Pons (tissue), 1 donor: ENCODE measurements around the gene ITIH4.

ENCODE experiments used
- DNase-seq: peaks from one replicate; pipeline ENCODE4 v3.0.0-alpha.2; 2016; ENCODE audit warnings: low spot score

Gene ITIH4

GRCh38 chr3:52831500-52832301 lies 1.2 kb upstream of the ITIH4 start:
- DNase-seq, result no peak

GRCh38 chr3:52829906-52830463 lies 487 bp downstream of the ITIH4 start:
- no peak for DNase-seq

GRCh38 chr3:52829482-52829881 lies 990 bp downstream of the ITIH4 start:
- no peak for DNase-seq

- no peak for DNase-seq
These were observed 2.6 kb downstream of the ITIH4 start for GRCh38 chr3:52827866-52828376.

- DNase-seq, result no peak
These were observed 3.0 kb downstream of the ITIH4 start for GRCh38 chr3:52827441-52827840.

- no peak for DNase-seq
These were observed 6.4 kb downstream of the ITIH4 start for GRCh38 chr3:52824037-52824436.

GRCh38 chr3:52822363-52822762 lies 8.1 kb downstream of the ITIH4 start:
- no peak for DNase-seq

GRCh38 chr3:52820736-52821135 lies 9.7 kb downstream of the ITIH4 start:
- DNase-seq, result no peak

GRCh38 chr3:52819936-52820335 lies 10.5 kb downstream of the ITIH4 start:
- DNase-seq, result no peak

- no peak for DNase-seq
These were observed 12.6 kb downstream of the ITIH4 start for GRCh38 chr3:52817860-52818259.

GRCh38 chr3:52817221-52817620 lies 13.3 kb downstream of the ITIH4 start:
- DNase-seq, result no peak

- no peak for DNase-seq
These were observed 13.8 kb downstream of the ITIH4 start for GRCh38 chr3:52816654-52817053.

- no peak for DNase-seq
These were observed 14.3 kb downstream of the ITIH4 start for GRCh38 chr3:52816199-52816598.

- DNase-seq, result no peak
These were observed 16.7 kb downstream of the ITIH4 start for GRCh38 chr3:52813810-52814209.

- no peak for DNase-seq
These were observed 18.9 kb downstream of the ITIH4 start for GRCh38 chr3:52811452-52812011.

- DNase-seq, result no peak
These were observed 19.5 kb downstream of the ITIH4 start for GRCh38 chr3:52810923-52811322.

GRCh38 chr3:52809662-52810377 lies 20.7 kb downstream of the ITIH4 start:
- no peak for DNase-seq

GRCh38 chr3:52809149-52809548 lies 21.3 kb downstream of the ITIH4 start:
- DNase-seq, result no peak

GRCh38 chr3:52805270-52806039 lies 25.0 kb downstream of the ITIH4 start:
- DNase-seq, result no peak

GRCh38 chr3:52801839-52802238 lies 28.6 kb downstream of the ITIH4 start:
- DNase-seq, result no peak

- DNase-seq, result no peak
These were observed 30.4 kb downstream of the ITIH4 start for GRCh38 chr3:52800079-52800478.

GRCh38 chr3:52798978-52799476 lies 31.4 kb downstream of the ITIH4 start:
- no peak for DNase-seq
